Endothelial cell of umbilical vein (primary cell): ENCODE results near the gene GOLT1B. TPM values are rescaled to one million over a fixed set of nuclear protein-coding genes. Genes with fewer than 3 reads are reported as not detected.

Experiments used
- BruUV-seq: library from RNA; stranded (reverse); fragments of 400-500 nt; replicated peaks from 2 replicates; lab custom pipeline; 2021; lab: Mats Ljungman, UMichigan
- CTCF ChIA-PET: fragments of 300-600, 350-600 bp; sonication (Branson Sonifier 250); formaldehyde crosslinking; loops from one replicate; lab custom pipeline; 2021; ENCODE audit warnings: antibody characterized with exemption, inconsistent platforms; lab: Charles Lee
- POLR2A ChIA-PET: fragments of 300-600, 350-600 bp; sonication (Branson Sonifier 250); formaldehyde crosslinking; loops from one replicate; lab custom pipeline; 2021; ENCODE audit warnings: antibody characterized with exemption, inconsistent platforms; lab: Charles Lee
- DNase-seq: peaks from one replicate; pipeline ENCODE4 v3.0.0-alpha.2; 2011; ENCODE audit warnings: low read depth, low spot score
- FAIRE-seq: peaks from 2 replicates; lab custom pipeline; 2011; peaks lifted over from hg19 to GRCh38; lab: Jason Lieb, UNC
- H2AFZ ChIP-seq: 2 replicates; pipeline ENCODE4 v1.6.0; 2012; ENCODE audit warnings: low read depth, low read length, control low read depth, inconsistent platforms
- H3K27ac ChIP-seq: 2 replicates; pipeline ENCODE4 v1.5.1; 2011; ENCODE audit warnings: low read depth, mild to moderate bottlenecking, control low read depth, low read length, moderate library complexity; ENCODE audit not compliant: insufficient read depth
- H3K27me3 ChIP-seq, 2 experiments: 2 replicates each; pipeline versions ENCODE4 v1.6.0 to v1.6.1; 2011; ENCODE audit warnings: low read length in 2 of 2, mixed read lengths in 1 of 2; ENCODE audit not compliant: control insufficient read depth in 2 of 2, insufficient read depth in 2 of 2
- H3K36me3 ChIP-seq, 2 experiments: 2 replicates in 1 of 2; 3 replicates in 1 of 2; pipeline ENCODE4 v1.5.1; 2011; ENCODE audit warnings: low read length in 2 of 2, mild to moderate bottlenecking in 1 of 2, moderate library complexity in 1 of 2; ENCODE audit not compliant: control insufficient read depth in 2 of 2, insufficient read depth in 2 of 2; ENCODE audit errors: extremely low read depth in 1 of 2
- H3K4me1 ChIP-seq: 3 replicates; pipeline ENCODE4 v1.5.1; 2011; ENCODE audit warnings: mild to moderate bottlenecking, low read length; ENCODE audit not compliant: control insufficient read depth, insufficient read depth; ENCODE audit errors: extremely low read depth
- H3K4me2 ChIP-seq: 2 replicates; pipeline ENCODE4 v1.6.1; 2011; ENCODE audit warnings: low read length, control low read depth, mixed read lengths; ENCODE audit not compliant: insufficient read depth
- H3K4me3 ChIP-seq, 3 experiments: fragments of 200-600 bp in 1 of 3; sonication (generic), shearing (Covaris generic) in 1 of 3; replicated peaks in 1 of 3; 2 replicates each; pipeline ENCODE4 v1.5.1; 2011 to 2016; ENCODE audit warnings: control low read depth in 3 of 3, low read length in 3 of 3, mild to moderate bottlenecking in 2 of 3, inconsistent platforms in 1 of 3, low read depth in 1 of 3, moderate library complexity in 1 of 3; ENCODE audit not compliant: insufficient read depth in 1 of 3
- H3K79me2 ChIP-seq: 2 replicates; pipeline ENCODE4 v1.6.0; 2012; ENCODE audit warnings: low read length, inconsistent platforms; ENCODE audit not compliant: control insufficient read depth, insufficient read depth
- H3K9ac ChIP-seq: replicated peaks from 2 replicates; pipeline ENCODE3; 2011; ENCODE audit warnings: low read length, control low read depth; ENCODE audit not compliant: insufficient read depth; ENCODE audit errors: extremely low read depth
- H3K9me1 ChIP-seq: replicated peaks from 3 replicates; pipeline ENCODE4 v1.6.0; 2011; ENCODE audit warnings: mild to moderate bottlenecking, low read length; ENCODE audit not compliant: control insufficient read depth, insufficient read depth; ENCODE audit errors: extremely low read depth
- H3K9me3 ChIP-seq: replicated peaks from 2 replicates; pipeline ENCODE4 v1.5.1; 2012; ENCODE audit warnings: low read length, inconsistent platforms; ENCODE audit not compliant: control insufficient read depth, insufficient read depth
- H4K20me1 ChIP-seq: replicated peaks from 2 replicates; pipeline ENCODE3; 2011; ENCODE audit warnings: mild to moderate bottlenecking, low read length; ENCODE audit not compliant: control insufficient read depth, insufficient read depth; ENCODE audit errors: extremely low read depth
- EZH2 ChIP-seq: IDR thresholded peaks from 2 replicates; pipeline ENCODE4 v1.6.1; 2012; ENCODE audit warnings: borderline replicate concordance, low read depth, mild to moderate bottlenecking, moderate library complexity, low read length, inconsistent platforms; ENCODE audit not compliant: severe bottlenecking
- FOS ChIP-seq: IDR thresholded peaks from 2 replicates; pipeline ENCODE4 v1.6.1; 2011; ENCODE audit warnings: mild to moderate bottlenecking, low read length, moderate library complexity, borderline replicate concordance; ENCODE audit not compliant: insufficient read depth
- GATA2 ChIP-seq: IDR thresholded peaks from 2 replicates; pipeline ENCODE4 v1.7.0; 2011; ENCODE audit warnings: low read depth, mild to moderate bottlenecking, moderate library complexity, mixed read lengths, low read length; ENCODE audit not compliant: insufficient read length, insufficient read depth
- JUN ChIP-seq: IDR thresholded peaks from 2 replicates; pipeline ENCODE4 v1.6.1; 2011; ENCODE audit warnings: borderline replicate concordance, low read depth; ENCODE audit not compliant: insufficient read length, insufficient read depth
- MYC ChIP-seq: IDR thresholded peaks from one replicate; pipeline ENCODE4 v1.6.1; 2011; ENCODE audit warnings: mild to moderate bottlenecking, low read depth, low read length
- POLR2A ChIP-seq: IDR thresholded peaks from 2 replicates; pipeline ENCODE4 v1.6.1; 2012; ENCODE audit warnings: low read depth, mild to moderate bottlenecking, control low read depth, low read length
- POLR2AphosphoS5 ChIP-seq: IDR thresholded peaks from 2 replicates; pipeline ENCODE4 v1.6.1; 2012; ENCODE audit warnings: low read depth, mild to moderate bottlenecking, control low read depth, low read length, moderate library complexity; ENCODE audit not compliant: insufficient read depth
- dilution Hi-C: fragments of 300-500 bp; cut with MboI; formaldehyde crosslinking; loops from one replicate; pipeline ENCODE4 v1.15.0; 2019; ENCODE audit warnings: low sequenced_read_pairs; ENCODE audit not compliant: extremely low pct_ligation_motif_present
- intact Hi-C: fragments of 100-400 bp; cut with micrococcal nuclease; formaldehyde crosslinking; loops from one replicate; pipeline ENCODE4 v1.10.0; 2022
- polyA plus RNA-seq, 4 experiments: library from polyadenylated mRNA; depleted of rRNA in 3 of 4; stranded (reverse) in 3 of 4; unstranded in 1 of 4; fragments of >200 nt; gene quantifications; 2 replicates each; pipeline versions ENCODE4 v1.2.1 to v1.2.3, GENCODE V29; 2011 to 2012; ENCODE audit warnings: missing spikeins in 1 of 4
- total RNA-seq: library from RNA; stranded (reverse); gene quantifications from 2 replicates; pipeline ENCODE4 v1.2.3, GENCODE V29; 2021
- TF ChIP-seq, protein P1 (sequence below): IDR thresholded peaks from 2 replicates; pipeline ENCODE4 v1.6.1; 2011; ENCODE audit not compliant: insufficient read depth, insufficient read length
- TF ChIP-seq, protein P2 (sequence below), 2 donors: IDR thresholded peaks; 1 replicate in 1 of 2; 2 replicates in 1 of 2; pipeline ENCODE4 v1.5.1; 2011; ENCODE audit warnings: low read length in 2 of 2, mild to moderate bottlenecking in 2 of 2, moderate library complexity in 2 of 2, control low read depth in 1 of 2, inconsistent platforms in 1 of 2, low read depth in 1 of 2; ENCODE audit not compliant: insufficient read depth in 1 of 2; ENCODE audit errors: extremely low read depth in 1 of 2

The GOLT1B gene
- total and polyA plus RNA-seq, 2 donors (not counting 3 experiments of a cell fraction or from before 2014, with no cell fraction given) = 21.9 to 50.5 TPM

DNA sequence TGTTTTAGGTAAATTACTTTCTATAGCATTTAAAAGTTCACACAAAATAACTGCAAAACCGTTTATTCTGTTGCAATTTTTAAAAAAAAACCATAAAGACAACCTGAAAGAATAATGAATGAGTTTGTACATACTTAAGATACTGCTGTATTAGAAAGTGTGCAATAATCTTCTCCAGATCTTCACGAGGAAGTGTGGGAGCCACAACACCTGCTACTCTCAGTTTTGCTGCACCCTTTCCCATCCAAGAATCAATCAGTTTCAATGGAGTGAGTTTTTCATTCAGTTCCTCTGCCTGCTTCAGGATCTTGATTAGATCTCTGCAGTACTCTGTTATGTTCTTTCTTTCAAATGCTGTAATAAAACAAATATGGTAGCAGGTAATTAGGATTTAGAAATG lies 30.3 kb upstream of the GOLT1B start:
- no TSS peak for BruUV-seq
- Histone ChIP-seq H3K4me3 (no peak overlapping the region), H3K9me3 (no peaks in the 10 kb centered on the region), H3K9ac (no peak overlapping the region), H3K36me3 (peaks cover 7 to 20% of the 10 kb centered on the region in 2 experiments), H3K9me1 (no peaks in the 10 kb centered on the region), H3K79me2 (no peaks in the 10 kb centered on the region), H3K27me3 (no peaks in the 10 kb centered on the region), H2AFZ (no peak overlapping the region), H4K20me1 (no peaks in the 10 kb centered on the region), H3K4me1 (no peaks in the 10 kb centered on the region), H3K27ac (no peak overlapping the region), H3K4me2 (no peak overlapping the region)
- TF ChIP-seq GATA2 = no peak
- no peak for TF ChIP-seq JUN
- no peak for TF ChIP-seq MYC
- TF ChIP-seq POLR2AphosphoS5 = no peak
- TF ChIP-seq EZH2 = no peak
- TF ChIP-seq, protein P1, sequence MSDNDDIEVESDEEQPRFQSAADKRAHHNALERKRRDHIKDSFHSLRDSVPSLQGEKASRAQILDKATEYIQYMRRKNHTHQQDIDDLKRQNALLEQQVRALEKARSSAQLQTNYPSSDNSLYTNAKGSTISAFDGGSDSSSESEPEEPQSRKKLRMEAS = no peak
- dilution Hi-C loops = no loop called here
- intact Hi-C loops = no loop called here
- FAIRE-seq = no peak
- ChIA-PET POLR2A (no interaction called here), CTCF (no interaction called here)
- no peak for DNase-seq

DNA sequence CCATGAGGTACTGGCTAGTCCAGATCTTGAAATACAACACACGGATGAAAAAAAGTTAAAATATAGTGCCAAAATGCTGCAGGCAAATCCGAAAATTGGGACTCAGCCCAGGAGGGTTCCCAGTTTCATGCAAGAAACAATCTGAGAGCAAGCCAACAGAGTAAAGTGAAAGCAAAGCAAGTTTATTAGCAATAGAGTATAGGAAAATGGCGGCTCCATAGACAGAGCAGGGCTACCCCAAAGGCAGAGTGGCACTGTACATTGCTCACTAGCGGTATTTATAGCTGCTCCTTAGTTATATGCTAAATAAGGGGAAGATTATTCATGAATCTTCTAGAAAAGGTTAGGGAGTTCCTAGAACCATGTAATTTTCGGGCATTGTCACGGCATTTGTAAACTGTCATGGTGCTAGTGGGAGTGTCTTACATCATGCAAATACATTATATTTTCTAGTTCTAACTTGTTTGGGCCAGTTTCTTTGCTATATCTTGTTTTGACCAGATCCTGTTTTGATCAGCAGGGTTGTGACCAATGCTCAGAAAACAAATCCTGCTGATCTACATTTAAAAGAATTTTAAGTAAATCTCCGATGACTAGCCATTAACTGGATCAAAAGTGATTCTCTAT lies 29.3 kb upstream of the GOLT1B start:
- intact Hi-C loops (no loop called here), dilution Hi-C loops (no loop called here)
- H3K27ac ChIP-seq = no peak overlapping the region
- TF ChIP-seq POLR2AphosphoS5 (no peak), FOS (no peak), POLR2A (no peak), EZH2 (no peak), MYC (no peak), JUN (no peak), GATA2 (no peak)
- TF ChIP-seq, protein P2, sequence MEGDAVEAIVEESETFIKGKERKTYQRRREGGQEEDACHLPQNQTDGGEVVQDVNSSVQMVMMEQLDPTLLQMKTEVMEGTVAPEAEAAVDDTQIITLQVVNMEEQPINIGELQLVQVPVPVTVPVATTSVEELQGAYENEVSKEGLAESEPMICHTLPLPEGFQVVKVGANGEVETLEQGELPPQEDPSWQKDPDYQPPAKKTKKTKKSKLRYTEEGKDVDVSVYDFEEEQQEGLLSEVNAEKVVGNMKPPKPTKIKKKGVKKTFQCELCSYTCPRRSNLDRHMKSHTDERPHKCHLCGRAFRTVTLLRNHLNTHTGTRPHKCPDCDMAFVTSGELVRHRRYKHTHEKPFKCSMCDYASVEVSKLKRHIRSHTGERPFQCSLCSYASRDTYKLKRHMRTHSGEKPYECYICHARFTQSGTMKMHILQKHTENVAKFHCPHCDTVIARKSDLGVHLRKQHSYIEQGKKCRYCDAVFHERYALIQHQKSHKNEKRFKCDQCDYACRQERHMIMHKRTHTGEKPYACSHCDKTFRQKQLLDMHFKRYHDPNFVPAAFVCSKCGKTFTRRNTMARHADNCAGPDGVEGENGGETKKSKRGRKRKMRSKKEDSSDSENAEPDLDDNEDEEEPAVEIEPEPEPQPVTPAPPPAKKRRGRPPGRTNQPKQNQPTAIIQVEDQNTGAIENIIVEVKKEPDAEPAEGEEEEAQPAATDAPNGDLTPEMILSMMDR (IDR thresholded peaks at IDR 0.05; ENCODE audit: extremely low read depth in 1 of 2, insufficient read depth in 1 of 2, low read depth in 1 of 2, low read length in 2 of 2) = no peak
- TF ChIP-seq, protein P1 = no peak
- H3K9me1 ChIP-seq = no peaks in the 10 kb centered on the region
- no peaks in the 10 kb centered on the region for H3K9me3 ChIP-seq
- H2AFZ ChIP-seq = no peak overlapping the region
- DNase-seq (no peak), FAIRE-seq (no peak)
- H3K36me3 ChIP-seq = peaks cover 7 to 20% of the 10 kb centered on the region in 2 experiments
- H3K4me2 ChIP-seq = no peak overlapping the region
- no TSS peak for BruUV-seq
- no peaks in the 10 kb centered on the region for H3K27me3 ChIP-seq
- H3K4me3 ChIP-seq = no peak overlapping the region
- ChIA-PET POLR2A (no interaction called here), CTCF (no interaction called here)
- H3K9ac ChIP-seq = no peak overlapping the region
- H4K20me1 ChIP-seq = no peaks in the 10 kb centered on the region
- no peaks in the 10 kb centered on the region for H3K79me2 ChIP-seq
- H3K4me1 ChIP-seq = peaks cover 6% of the 10 kb centered on the region
